Activated CD4-positive, alpha-beta T cell treated with anti-CD3 and anti-CD28 coated beads, Interleukin-2, amount 50 U/mL, for 48 hours (primary cell): ENCODE data around the gene FBXW7.

Experiments
- DNase-seq, 2 experiments: peaks; one replicate each; pipeline ENCODE4 v3.0.0-alpha.2; 2020

The FBXW7 gene

DNA sequence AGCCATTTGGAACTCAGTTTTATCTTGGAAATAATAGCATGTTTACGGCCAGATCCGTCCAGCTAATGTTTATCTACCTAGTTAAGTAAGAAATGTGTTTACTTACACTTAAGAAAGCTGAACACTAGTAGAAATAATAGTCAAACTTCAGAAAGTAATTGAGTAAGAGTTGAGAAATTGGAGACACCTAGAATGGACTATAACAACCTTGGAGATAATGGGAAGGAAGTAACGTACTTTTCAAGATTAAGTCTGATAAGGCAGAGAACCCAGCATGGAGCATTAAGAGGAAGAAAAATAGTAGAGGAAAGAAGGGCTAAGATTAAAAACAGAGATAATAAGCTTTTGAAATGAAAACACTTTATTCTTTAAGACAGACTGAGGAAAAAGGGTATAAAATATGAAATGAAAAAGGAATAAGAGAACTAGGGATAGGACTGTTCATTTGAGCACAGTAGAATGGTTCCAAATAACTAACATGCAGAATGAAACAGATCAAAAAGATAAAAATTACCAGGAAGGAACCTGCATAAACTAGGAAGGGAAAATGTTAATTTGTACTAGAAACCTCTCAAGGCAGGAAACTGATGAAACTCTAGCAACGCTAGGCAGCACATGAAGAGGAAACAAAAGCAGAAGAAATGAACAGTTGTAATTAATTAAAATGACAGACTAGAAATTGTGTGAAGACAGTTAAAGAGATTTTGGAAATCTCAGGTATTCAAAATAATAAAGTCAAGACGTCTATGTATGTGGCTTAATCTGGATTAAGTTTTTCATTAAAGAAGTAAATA lies 71.7 kb downstream of the FBXW7 start:
- DNase-seq: no peak

GRCh38 chr4:152463562-152463961 lies 72.3 kb downstream of the FBXW7 start:
- DNase-seq: no peak

GRCh38 chr4:152462695-152463094 lies 73.2 kb downstream of the FBXW7 start:
- DNase-seq: no peak

DNA sequence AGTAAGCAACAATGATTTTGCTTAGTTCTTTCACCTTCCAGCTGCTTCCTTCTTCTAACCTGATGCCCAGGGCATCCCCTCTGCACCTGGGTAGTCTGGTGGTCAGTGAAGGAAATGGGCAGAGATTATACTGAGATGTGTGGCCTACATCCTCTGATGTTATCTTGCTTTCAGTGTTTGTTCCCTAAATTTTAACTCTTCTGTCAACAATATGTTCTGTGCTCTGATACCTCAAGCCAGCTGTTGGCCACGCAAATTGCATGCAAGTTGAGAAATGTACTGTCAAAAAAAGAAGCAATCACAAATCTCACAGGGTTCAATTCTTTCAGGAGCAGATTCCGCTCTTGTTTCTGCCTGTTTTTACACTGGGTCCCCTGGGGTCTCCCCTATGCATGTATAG lies 73.8 kb downstream of the FBXW7 start:
- DNase-seq: no peak

GRCh38 chr4:152460488-152460887 lies 75.4 kb downstream of the FBXW7 start:
- no peak for DNase-seq

DNA sequence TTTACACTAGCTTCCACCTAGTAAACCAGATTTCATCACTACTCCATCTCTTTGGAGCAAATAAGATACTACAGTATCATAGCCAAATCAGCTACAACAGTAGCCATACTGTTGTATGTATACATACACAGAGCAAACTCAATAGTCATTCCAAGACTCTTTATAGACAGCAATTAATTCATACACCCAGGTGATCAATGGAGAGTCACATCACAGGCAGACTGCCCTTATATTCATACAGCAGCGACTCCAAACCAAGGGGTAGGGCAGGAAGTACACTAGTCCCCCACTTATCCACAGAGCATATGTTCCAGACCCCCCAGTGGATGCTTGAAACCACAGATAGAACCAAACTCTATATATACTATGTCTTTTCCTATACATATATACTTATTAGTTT lies 76.6 kb downstream of the FBXW7 start:
- no peak for DNase-seq

GRCh38 chr4:152458801-152459302 lies 77.0 kb downstream of the FBXW7 start:
- DNase-seq: no peak

DNA sequence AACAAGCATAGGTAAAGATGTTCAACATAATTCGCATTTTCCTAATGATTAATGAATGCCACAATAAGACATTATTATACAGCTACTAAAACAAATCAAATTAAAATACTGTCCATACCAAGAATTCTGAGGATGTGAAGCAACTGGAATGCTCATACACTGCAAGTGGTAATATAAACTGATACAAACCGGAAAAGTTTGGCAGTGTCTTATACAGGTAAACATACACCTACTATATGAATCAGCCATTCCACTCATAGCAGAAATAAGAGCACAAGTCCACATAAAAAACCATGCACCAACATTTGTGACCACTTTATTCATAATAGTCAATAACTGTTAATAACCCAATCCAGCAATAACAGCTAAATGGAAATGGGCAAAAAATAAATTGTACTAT lies 79.3 kb downstream of the FBXW7 start:
- no peak for DNase-seq

DNA sequence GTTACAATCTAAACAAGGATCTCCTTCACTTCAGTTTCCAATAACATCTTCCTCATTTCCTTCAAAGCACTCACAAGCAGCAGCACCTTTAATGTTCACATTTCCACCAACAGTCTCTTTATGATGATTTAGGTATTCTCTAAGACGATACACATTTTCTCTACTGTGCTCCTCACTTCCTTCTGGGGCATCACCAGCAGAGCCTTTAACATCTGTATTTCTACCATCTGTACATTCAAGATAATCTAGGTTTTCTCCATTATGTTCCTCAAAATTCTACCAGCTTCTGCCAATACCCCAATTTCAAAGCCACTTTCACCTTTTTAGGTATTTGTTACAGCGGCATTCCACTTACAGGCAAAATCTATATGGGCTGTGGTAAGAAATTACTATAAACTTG lies 80.6 kb downstream of the FBXW7 start:
- no peak for DNase-seq

GRCh38 chr4:152454398-152455011 lies 81.4 kb downstream of the FBXW7 start:
- no peak for DNase-seq

DNA sequence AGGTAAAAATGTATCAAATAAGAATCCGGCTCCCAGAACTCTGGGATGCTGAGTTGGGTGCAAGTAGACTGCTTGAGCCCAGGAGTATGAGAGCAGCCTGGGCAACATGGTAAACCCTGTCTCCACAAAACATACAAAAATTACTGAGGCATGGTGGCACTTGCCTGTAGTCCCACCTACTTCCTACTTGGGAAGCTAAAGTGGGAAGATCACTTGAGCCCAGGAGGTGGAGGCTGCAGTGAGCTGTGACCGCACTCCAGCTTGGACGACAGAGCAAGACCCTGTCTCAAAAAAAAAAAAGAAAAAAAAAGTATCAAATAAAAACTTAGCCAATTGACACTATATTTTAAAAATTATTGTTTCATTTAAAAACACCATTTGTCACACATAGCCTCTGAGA lies 84.4 kb downstream of the FBXW7 start:
- DNase-seq: no peak

DNA sequence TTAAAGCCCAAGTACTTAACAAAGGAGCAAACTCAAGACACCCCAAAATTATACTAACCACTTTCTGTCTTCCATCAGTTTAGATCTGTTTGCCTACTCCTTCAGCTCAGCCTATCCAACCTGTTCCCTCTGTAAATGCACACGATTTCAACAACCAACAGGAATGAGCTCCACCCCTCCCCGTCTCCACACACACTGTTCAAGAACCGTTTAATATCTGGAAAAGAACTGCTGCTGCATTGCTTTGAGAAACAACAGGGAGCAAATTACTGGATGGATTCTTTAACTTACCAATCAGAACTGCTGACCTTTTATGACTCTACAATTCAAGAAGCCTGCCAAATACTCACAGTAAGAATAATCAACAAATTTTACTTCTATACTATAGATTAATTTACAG lies 87.0 kb downstream of the FBXW7 start:
- DNase-seq: no peak

GRCh38 chr4:152448038-152448707 lies 87.7 kb downstream of the FBXW7 start:
- DNase-seq: no peak

DNA sequence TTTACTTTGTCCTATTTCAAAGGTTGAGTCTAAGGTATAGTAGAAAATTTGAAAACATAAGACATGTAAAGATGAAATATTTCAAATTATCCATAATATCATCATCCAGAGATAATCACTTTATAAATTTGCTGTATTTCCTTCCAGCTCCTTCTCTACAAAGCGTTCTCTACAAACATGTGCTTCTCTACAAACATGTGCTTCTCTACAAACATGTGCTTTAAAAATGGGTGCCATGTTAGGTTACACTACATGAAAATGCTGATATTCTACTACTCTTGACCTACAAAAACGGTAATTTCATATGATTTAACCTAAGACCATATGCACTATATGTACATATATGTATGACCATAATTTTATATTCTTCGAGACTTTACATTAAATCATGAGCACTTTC lies 92.0 kb downstream of the FBXW7 start:
- no peak for DNase-seq

DNA sequence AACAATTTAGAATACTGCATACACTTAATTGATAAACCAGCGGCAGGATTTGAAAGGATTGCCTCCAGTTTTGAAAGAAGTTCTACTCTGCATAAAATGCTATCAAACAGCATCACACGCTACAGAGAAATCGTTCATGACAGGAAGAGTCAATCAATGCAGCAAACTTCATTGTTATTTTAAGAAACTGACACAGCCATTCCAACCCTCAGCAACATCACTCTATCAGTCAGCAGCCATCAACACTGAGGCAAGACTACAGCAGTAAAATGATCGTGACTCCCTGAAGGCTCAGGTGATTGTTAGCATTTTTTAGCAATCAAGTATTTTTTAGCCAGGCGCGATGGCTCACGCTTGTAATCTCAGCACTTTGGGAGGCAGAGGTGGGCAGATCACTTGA lies 98.3 kb downstream of the FBXW7 start:
- DNase-seq: no peak

DNA sequence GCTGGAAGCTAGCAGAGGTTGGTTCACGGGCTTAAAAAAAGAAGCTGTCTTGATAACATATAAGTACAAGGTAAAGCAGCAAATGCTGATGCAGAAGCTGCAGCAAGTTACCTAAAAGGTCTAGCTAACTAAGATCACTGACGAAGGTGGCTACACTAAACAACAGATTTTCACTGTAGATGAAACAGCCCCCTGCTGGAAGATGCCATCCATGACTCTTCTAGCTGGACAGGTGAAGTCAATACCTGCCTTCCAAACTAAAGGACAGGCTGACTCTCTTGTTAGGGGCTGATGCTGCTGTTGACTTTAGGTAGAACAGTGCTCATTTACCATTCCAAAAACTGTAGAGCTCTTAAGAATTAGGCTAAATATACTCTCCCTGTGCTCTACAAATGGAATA lies 99.5 kb downstream of the FBXW7 start:
- DNase-seq: no peak

DNA sequence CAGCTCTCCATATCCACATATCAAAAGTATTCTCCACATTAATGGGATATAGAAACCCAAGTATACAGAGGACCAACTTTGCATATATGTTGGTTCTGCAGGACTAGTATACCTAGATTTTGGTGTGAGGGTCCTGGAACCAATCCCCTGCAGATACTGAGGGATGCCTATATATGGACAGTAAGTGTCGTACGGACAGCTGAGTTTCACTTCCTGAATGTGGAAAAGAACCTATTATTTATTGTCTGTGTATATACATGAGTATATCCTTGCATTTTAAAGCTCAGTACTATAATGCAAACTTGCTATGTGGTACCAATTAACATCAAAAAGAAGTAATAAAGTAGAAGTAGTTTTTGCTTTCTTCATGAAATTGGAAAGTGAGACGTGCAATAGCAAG lies 101.9 kb downstream of the FBXW7 start:
- DNase-seq: no peak

- no peak for DNase-seq
Measured at GRCh38 chr4:152431784-152432183, 104.1 kb downstream of the FBXW7 start.

- no peak for DNase-seq
Measured at GRCh38 chr4:152431291-152431690, 104.6 kb downstream of the FBXW7 start.

GRCh38 chr4:152430507-152430906 lies 105.4 kb downstream of the FBXW7 start:
- no peak for DNase-seq

GRCh38 chr4:152427981-152428380 lies 107.9 kb downstream of the FBXW7 start:
- DNase-seq: no peak

GRCh38 chr4:152424977-152425376 lies 110.9 kb downstream of the FBXW7 start:
- no peak for DNase-seq

GRCh38 chr4:152424396-152424795 lies 111.5 kb downstream of the FBXW7 start:
- no peak for DNase-seq

- DNase-seq: no peak
Measured at GRCh38 chr4:152422817-152423320, 113.0 kb downstream of the FBXW7 start.
